HL-60 (cell line): ENCODE measurements around the gene TUBGCP3.

Experiments used
- DNase-seq, 2 experiments: peaks; one replicate each; pipeline ENCODE4 v3.0.0-alpha.2; 2010 to 2020; ENCODE audit warnings: low read depth in 1 of 2, low spot score in 1 of 2
- H3K27ac ChIP-seq: fragments of 250-450 bp; sonication (Bioruptor Pico); replicated peaks from 2 replicates; pipeline ENCODE4 v1.5.1; 2020; ENCODE audit warnings: mild to moderate bottlenecking, moderate library complexity
- H3K27me3 ChIP-seq: fragments of 250-450 bp; sonication (Bioruptor Pico); 2 replicates; pipeline ENCODE4 v1.5.1; 2021; ENCODE audit warnings: mild to moderate bottlenecking, moderate library complexity; ENCODE audit not compliant: insufficient read depth, poor library complexity, severe bottlenecking
- H3K4me3 ChIP-seq: replicated peaks from 2 replicates; pipeline ENCODE4 v1.5.1; 2011; ENCODE audit warnings: mild to moderate bottlenecking, control low read depth, low read length; ENCODE audit not compliant: insufficient read depth
- CTCF ChIP-seq: IDR thresholded peaks from one replicate; pipeline ENCODE4 v1.5.1; 2011; ENCODE audit warnings: low read length, control low read depth, inconsistent platforms; ENCODE audit not compliant: insufficient read depth
- GABPA ChIP-seq: IDR thresholded peaks from 2 replicates; pipeline ENCODE4 v1.6.1; 2012; ENCODE audit warnings: low read depth
- POLR2AphosphoS5 ChIP-seq: IDR thresholded peaks from 2 replicates; pipeline ENCODE4 v1.6.1; 2012; ENCODE audit warnings: low read depth
- REST ChIP-seq: IDR thresholded peaks from 2 replicates; pipeline ENCODE4 v1.6.1; 2012; ENCODE audit warnings: low read depth; ENCODE audit not compliant: insufficient replicate concordance
- SPI1 ChIP-seq: IDR thresholded peaks from 2 replicates; pipeline ENCODE4 v1.6.1; 2012; ENCODE audit warnings: low read depth, mild to moderate bottlenecking, borderline replicate concordance

TUBGCP3 gene

GRCh38 chr13:112474869-112475268 is 113.1 kb downstream of the TUBGCP3 start:
- TF ChIP-seq REST, result no peak
- TF ChIP-seq GABPA, result no peak
- TF ChIP-seq CTCF, result no peak
- no peak for TF ChIP-seq POLR2AphosphoS5
- no peak for TF ChIP-seq SPI1
- Histone ChIP-seq H3K27ac (no peak overlapping the region), H3K27me3 (no peaks in the 10 kb centered on the region), H3K4me3 (no peak overlapping the region)
- no peak for DNase-seq

- Histone ChIP-seq H3K27ac (no peak overlapping the region), H3K27me3 (no peaks in the 10 kb centered on the region), H3K4me3 (no peak overlapping the region)
- no peak for TF ChIP-seq POLR2AphosphoS5
- no peak for TF ChIP-seq SPI1
- TF ChIP-seq GABPA, result no peak
- no peak for TF ChIP-seq REST
- TF ChIP-seq CTCF, result no peak
- no peak for DNase-seq
Observed at GRCh38 chr13:112473818-112474217, 114.1 kb downstream of the TUBGCP3 start.

- H3K27me3 ChIP-seq, result no peaks in the 10 kb centered on the region
- no peak for DNase-seq
- TF ChIP-seq REST (no peak), GABPA (no peak), POLR2AphosphoS5 (no peak), SPI1 (no peak), CTCF (no peak)
- H3K4me3 ChIP-seq, result no peak overlapping the region
- no peak overlapping the region for H3K27ac ChIP-seq
Observed at GRCh38 chr13:112469071-112469745, 118.7 kb downstream of the TUBGCP3 start.
